Measurements from ENCODE around the gene TNPO1. TPM values are rescaled to one million over a fixed set of nuclear protein-coding genes. Genes with fewer than 3 reads are reported as not detected.

The TNPO1 gene
- total RNA-seq, 2 experiments from 2014 or later: 69.6 to 74.7 TPM

DNA sequence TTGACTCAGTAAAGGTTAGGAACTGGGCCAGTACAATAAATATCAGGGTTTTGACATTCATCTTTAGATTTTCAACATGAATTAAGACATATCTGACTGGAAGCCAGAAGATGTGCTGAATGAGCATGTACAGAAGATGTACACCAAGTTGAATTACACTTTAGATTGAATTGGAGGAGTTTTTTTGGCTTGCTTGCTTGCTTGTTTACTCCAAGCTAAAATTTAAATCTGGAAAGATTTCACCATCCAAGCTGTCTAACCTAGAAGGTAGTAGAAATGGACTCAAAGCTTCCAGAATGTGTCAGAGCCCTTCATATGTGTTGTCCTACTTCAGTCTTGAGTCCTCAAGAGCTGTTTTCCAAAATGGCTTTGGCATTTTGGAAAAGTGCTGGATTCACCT is 90.3 kb downstream of the TNPO1 start:
- Histone ChIP-seq H3K27me3 (ENCODE audit: control insufficient read depth in 1 of 2, insufficient read depth in 2 of 2, low read length in 2 of 2) (no peaks in the 10 kb centered on the region), H3K27ac (ENCODE audit: low read depth in 1 of 2, low read length in 2 of 2) (no peak overlapping the region), H3K36me3 (ENCODE audit: insufficient read depth, low read length) (peaks cover 76% of the 10 kb centered on the region), H3K4me1 (ENCODE audit: insufficient read depth, low read length) (no peaks in the 10 kb centered on the region), H3K4me3 (ENCODE audit: low read length) (no peak overlapping the region), H3K9me3 (ENCODE audit: control insufficient read depth in 1 of 2, insufficient read depth in 1 of 2, low read length in 2 of 2) (no peaks in the 10 kb centered on the region)
- peaks cover 84% of the 10 kb centered on the region for H3K36me3 Mint-ChIP-seq (ENCODE audit: low read depth)
- ATAC-seq (ENCODE audit: poor library complexity) (no peak), DNase-seq (no peak)
- H3K27me3 Mint-ChIP-seq: no peaks in the 10 kb centered on the region
- ChIA-PET CTCF (no interaction called here), POLR2A (no interaction called here)
- TF ChIP-seq, protein P1, sequence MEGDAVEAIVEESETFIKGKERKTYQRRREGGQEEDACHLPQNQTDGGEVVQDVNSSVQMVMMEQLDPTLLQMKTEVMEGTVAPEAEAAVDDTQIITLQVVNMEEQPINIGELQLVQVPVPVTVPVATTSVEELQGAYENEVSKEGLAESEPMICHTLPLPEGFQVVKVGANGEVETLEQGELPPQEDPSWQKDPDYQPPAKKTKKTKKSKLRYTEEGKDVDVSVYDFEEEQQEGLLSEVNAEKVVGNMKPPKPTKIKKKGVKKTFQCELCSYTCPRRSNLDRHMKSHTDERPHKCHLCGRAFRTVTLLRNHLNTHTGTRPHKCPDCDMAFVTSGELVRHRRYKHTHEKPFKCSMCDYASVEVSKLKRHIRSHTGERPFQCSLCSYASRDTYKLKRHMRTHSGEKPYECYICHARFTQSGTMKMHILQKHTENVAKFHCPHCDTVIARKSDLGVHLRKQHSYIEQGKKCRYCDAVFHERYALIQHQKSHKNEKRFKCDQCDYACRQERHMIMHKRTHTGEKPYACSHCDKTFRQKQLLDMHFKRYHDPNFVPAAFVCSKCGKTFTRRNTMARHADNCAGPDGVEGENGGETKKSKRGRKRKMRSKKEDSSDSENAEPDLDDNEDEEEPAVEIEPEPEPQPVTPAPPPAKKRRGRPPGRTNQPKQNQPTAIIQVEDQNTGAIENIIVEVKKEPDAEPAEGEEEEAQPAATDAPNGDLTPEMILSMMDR (IDR thresholded peaks at IDR 0.05): no peak
- H3K4me3 Mint-ChIP-seq: no peak overlapping the region
- H3K4me1 Mint-ChIP-seq (ENCODE audit: low read depth): no peaks in the 10 kb centered on the region
- no peak overlapping the region for H3K27ac Mint-ChIP-seq
- intact Hi-C loops (cut with DNase I, micrococcal nuclease): loop anchor here in 1 of 2 experiments (2.0 kb wide), 1 partner anchor 16 kb away; no protein-coding TSS in a partner anchor
- no peaks in the 10 kb centered on the region for H3K9me3 Mint-ChIP-seq

DNA sequence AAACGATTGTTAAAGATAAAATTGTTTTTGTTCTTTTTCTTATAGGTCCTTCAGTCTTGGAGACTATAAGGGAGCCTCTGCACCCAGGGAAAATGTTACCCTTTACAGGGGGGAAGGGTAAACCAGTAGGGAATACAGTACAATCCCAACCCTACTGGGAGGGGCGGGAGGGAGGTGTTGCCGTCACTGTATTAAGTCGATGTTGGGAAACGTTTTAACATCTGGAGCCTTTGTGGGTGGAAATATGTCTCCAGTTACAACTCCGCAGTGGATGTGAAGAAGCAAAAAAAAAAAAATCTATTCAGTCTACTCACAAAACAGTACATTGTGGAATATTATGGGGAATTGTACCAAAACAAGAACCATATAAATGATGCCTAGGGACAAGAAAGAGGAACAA is 92.2 kb downstream of the TNPO1 start:
- DNase-seq (no peak), ATAC-seq (ENCODE audit: poor library complexity) (no peak)
- no peaks in the 10 kb centered on the region for H3K27me3 Mint-ChIP-seq
- H3K36me3 ChIP-seq (ENCODE audit: insufficient read depth, low read length): peaks cover 61% of the 10 kb centered on the region
- no peak overlapping the region for H3K4me3 ChIP-seq (ENCODE audit: low read length)
- no peaks in the 10 kb centered on the region for H3K27me3 ChIP-seq (ENCODE audit: control insufficient read depth in 1 of 2, insufficient read depth in 2 of 2, low read length in 2 of 2)
- H3K9me3 ChIP-seq (ENCODE audit: control insufficient read depth in 1 of 2, insufficient read depth in 1 of 2, low read length in 2 of 2): no peaks in the 10 kb centered on the region
- no peak overlapping the region for H3K27ac Mint-ChIP-seq
- H3K4me3 Mint-ChIP-seq: no peak overlapping the region
- H3K36me3 Mint-ChIP-seq (ENCODE audit: low read depth): peaks cover 66% of the 10 kb centered on the region
- TF ChIP-seq, protein P1 (IDR thresholded peaks at IDR 0.05): no peak
- intact Hi-C loops (cut with DNase I, micrococcal nuclease): no loop called here
- H3K4me1 ChIP-seq (ENCODE audit: insufficient read depth, low read length): no peaks in the 10 kb centered on the region
- ChIA-PET POLR2A (no interaction called here), CTCF (interaction anchor here (0.9 kb wide), 1 partner anchor 21 kb away, joined by 3 read pairs; no protein-coding TSS in a partner anchor)
- H3K27ac ChIP-seq (ENCODE audit: low read depth in 1 of 2, low read length in 2 of 2): no peak overlapping the region
- H3K9me3 Mint-ChIP-seq: no peaks in the 10 kb centered on the region
- H3K4me1 Mint-ChIP-seq (ENCODE audit: low read depth): no peaks in the 10 kb centered on the region

DNA sequence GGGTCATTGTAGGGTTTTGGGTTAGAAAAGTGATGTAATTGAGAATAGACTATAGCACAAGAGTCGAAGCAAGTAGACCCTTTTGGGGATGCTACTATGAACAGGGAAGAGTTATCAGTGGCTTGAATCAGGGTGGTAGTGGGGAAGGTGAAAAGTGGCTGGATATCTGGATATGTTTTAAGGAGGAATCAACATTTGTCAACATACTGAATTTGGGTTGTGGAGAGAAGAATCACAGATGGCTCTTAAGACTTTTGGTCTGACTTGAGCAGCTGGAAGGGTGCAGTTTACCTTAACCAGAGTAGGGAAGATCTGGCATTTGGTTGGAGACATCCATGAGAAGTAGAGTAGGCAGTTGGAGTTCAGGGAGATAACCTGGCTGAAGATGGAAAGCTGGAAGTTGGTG is 100.9 kb downstream of the TNPO1 start:
- ChIA-PET CTCF (no interaction called here), POLR2A (no interaction called here)
- Mint-ChIP-seq H3K4me3 (no peak overlapping the region), H3K36me3 (ENCODE audit: low read depth) (no peaks in the 10 kb centered on the region), H3K4me1 (ENCODE audit: low read depth) (no peaks in the 10 kb centered on the region), H3K9me3 (no peaks in the 10 kb centered on the region), H3K27me3 (no peaks in the 10 kb centered on the region), H3K27ac (no peak overlapping the region)
- Histone ChIP-seq H3K9me3 (ENCODE audit: control insufficient read depth in 1 of 2, insufficient read depth in 1 of 2, low read length in 2 of 2) (no peaks in the 10 kb centered on the region), H3K4me1 (ENCODE audit: insufficient read depth, low read length) (no peaks in the 10 kb centered on the region), H3K36me3 (ENCODE audit: insufficient read depth, low read length) (no peaks in the 10 kb centered on the region), H3K27ac (ENCODE audit: low read depth in 1 of 2, low read length in 2 of 2) (no peak overlapping the region), H3K27me3 (ENCODE audit: control insufficient read depth in 1 of 2, insufficient read depth in 2 of 2, low read length in 2 of 2) (no peaks in the 10 kb centered on the region), H3K4me3 (ENCODE audit: low read length) (no peak overlapping the region)
- ATAC-seq (ENCODE audit: poor library complexity) (no peak), DNase-seq (no peak)
- intact Hi-C loops (cut with DNase I, micrococcal nuclease): no loop called here
- TF ChIP-seq, protein P1 (IDR thresholded peaks at IDR 0.05): no peak

All from CD4-positive, alpha-beta T cell (primary cell).